Stimulated activated CD8-positive, alpha-beta memory T cell treated with anti-CD3 and anti-CD28 coated beads, Interleukin-7, amount 100 ng/mL, for 48 hours (primary cell): ENCODE measurements around the gene MADCAM1.

Source experiments
- DNase-seq, 2 donors: peaks; one replicate each; pipeline ENCODE4 v3.0.0-alpha.2; 2020; ENCODE audit warnings: low read depth in 1 of 2; ENCODE audit errors: extremely low read depth in 1 of 2

MADCAM1 gene

DNA sequence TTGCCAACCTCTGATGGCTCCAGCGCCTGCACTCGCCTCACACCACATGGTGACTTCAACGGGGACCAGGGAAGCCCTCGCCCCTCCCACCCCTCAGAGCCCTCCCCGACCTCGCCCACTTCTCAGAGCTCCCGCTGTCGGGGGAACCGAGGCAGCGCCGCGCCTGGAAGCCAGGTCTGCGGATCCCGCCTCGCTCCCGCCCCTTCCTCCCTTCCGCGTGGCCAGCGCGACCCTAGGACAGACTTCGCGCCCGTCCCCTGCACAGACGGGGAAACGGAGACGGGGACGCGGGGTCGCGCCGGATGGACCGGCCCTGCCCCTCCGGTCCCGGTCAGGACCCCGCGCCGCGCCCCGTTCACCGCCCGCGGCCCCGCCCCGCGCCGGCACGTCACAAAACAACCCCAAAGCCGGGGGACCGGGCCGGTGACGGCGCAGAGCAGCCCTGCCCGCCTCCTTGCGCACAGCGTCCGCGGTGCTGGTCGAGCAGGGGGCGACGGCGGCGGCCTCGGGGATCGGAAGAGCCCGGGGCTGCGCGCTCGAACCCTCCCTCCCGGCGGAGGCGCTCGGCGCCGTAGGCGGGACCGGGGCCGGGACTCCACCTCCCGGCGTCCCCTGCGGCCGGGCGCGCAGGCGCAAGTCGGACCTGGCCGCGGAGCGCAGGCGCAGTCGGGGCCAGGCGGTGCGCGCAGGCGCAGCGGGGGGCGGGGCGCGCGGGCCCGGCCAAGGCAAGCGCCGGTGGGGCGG is 34.9 kb downstream of the MADCAM1 start:
- DNase-seq, result peak; percentile 77 to 84

DNA sequence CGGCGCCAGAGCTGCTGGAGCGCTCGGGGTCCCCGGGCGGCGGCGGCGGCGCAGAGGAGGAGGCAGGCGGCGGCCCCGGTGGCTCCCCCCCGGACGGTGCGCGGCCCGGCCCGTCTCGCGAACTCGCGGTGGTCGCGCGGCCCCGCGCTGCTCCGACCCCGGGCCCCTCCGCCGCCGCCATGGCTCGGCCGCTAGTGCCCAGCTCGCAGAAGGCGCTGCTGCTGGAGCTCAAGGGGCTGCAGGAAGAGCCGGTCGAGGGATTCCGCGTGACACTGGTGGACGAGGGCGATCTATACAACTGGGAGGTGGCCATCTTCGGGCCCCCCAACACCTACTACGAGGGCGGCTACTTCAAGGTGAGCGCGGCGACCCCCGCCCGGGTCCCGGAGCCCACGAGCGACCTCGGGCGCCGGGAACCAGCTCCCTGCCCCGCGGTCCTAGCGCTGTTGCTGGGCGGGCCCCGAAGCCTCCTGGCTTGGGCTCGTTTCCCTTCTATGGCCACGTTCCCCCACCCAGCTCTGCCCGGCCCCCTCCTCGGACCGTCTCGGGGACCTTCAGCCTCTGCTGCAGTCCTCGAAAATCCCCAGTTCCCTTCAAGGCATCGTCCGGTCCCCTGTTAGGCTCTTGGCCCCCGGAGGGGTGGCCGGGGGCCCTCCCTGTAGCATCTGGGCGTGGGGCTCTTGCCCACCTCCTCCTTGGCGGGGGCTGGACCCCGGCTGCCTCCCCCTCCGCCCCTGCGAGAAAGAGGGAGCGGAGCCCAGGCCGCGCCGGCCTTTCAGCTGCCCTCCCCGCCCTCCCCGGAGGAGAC is 35.7 kb downstream of the MADCAM1 start, which contains the start of gene CDC34:
TSS of gene CDC34 (plus strand) at position 8 of the 808 bp plus-strand sequence. CDS start at position 180, 172 bp downstream.
- DNase-seq, result no peak

DNA sequence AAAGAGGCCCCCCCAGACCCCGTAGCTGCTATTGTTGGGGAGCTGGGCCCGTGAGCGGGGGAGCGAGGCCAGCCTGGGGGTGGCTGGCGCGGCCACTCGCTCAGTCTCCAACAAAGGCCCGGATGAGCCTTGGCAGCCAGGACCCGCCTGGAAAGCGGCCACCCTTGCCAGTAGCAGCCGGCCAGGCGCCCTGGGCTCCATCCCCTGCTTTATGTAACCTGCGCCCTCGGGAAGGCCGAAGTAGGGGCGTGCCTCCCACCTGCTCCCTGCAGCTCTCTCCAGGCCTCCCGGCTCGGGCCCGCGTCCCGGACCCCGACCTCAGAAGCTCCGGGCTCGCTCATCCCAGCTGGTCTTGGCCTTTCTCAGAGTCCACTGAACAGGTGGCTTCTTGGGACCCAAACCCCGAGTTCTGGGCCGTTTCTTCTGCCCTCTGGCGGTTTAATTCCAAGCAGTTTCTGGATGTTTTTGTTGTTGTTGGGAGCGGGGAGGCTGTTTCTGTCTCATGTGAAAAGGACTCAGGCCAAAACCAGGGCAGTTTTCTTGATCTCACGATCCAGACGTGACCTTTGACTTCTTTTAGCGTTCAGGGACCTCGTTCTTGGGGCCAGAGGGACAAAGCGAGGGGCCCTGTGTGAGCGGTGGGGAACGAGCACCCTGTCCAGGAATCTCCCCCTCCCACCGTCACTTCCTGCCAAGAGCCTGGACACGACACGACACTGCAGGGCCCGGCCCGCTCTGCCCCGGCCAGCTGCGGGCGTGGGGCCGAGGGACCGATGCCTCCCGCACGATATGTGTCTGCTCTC is 36.5 kb downstream of the MADCAM1 start:
- DNase-seq, result no peak

DNA sequence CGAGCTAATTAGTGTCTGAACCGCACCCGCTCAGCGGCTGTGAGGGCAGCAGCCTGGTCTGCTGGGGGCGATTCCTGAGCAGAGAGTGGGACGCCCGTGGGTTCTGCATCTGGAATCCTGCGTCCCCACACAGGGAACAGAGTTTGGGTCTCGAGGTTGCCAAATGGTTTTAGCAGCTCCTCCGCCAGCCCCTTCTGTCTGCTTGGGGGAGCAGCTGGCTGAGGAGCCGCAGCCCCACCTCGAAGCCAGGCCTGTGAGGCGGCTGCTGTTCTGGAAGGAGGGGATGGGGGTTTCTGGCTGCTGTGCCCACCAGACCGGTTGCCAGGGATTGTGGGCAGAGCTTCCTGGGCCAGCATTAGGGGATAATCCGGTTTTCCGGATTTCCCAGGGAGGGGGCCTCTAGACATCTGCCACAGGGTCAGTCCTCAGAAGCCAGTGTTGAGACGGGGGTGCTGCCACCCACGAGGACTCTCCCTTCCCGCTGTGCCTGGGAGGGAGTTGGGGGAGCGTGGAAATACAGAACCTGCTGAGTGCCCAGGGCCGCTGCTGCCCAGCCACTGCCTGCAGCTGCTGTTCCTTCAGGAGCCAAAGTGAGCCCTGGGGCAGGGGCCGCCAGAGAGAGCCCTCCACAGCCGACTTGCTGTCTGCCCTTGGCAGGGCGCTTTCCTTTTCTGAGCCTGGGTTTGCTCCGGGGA is 37.2 kb downstream of the MADCAM1 start:
- DNase-seq, result no peak

DNA sequence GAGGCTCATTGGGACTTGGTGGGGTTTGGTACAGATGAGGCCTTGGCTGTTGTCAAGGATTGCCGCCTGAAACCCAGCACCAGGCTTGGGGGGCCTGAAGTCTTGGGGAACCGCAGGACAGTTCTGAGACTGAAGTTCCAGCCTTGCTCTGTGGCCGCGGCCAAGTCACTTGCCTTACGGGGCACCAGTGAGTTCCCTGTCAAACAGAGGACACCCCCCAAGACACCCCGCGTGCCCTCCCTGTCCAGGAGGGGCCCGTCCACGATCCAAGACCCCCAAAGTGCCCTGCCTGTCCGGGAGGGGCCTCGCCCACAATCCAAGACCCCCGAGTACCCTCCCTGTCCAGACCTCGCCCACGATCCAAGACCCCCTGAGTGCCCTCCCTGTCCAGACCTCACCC is 37.8 kb downstream of the MADCAM1 start:
- no peak for DNase-seq

DNA sequence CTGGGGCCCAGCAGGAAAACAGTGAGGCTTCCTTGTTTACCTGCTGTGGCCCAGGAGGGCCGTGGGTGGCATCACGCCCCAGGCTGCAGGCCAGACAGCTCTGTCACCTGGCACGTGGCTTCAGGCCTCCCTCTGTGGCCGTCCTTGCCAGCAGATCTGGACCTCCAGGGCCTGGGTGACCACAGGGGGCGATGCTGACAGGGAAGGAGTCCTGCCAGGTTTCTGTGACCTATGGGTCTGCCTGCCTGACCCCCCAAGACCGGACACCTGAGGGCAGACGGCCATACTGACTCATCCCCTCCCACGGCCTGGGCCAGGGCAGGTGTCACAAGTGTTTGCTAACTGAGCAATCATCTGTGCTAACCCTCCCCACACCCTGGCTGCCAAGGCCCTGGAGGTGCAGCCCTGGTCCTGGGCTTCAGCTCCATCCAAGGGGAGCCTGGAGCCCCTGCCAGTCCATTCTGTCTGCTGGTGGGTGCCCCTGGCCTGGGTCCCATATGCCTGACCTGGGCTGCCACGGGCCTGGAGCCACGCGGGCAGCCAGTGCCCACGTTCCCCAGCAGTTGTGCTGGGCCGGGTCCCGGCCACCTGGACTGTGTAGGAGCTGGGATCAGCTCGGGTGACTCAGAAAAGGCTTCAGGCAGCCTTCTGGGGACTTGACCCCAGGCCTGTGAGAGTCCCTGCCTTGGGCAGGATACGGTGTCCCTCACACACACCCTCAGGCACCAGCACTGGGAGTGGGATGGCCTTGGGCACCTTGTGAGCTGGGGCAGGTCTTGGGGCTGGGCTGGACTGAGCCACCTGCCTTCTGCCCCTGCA is 38.9 kb downstream of the MADCAM1 start:
- no peak for DNase-seq

DNA sequence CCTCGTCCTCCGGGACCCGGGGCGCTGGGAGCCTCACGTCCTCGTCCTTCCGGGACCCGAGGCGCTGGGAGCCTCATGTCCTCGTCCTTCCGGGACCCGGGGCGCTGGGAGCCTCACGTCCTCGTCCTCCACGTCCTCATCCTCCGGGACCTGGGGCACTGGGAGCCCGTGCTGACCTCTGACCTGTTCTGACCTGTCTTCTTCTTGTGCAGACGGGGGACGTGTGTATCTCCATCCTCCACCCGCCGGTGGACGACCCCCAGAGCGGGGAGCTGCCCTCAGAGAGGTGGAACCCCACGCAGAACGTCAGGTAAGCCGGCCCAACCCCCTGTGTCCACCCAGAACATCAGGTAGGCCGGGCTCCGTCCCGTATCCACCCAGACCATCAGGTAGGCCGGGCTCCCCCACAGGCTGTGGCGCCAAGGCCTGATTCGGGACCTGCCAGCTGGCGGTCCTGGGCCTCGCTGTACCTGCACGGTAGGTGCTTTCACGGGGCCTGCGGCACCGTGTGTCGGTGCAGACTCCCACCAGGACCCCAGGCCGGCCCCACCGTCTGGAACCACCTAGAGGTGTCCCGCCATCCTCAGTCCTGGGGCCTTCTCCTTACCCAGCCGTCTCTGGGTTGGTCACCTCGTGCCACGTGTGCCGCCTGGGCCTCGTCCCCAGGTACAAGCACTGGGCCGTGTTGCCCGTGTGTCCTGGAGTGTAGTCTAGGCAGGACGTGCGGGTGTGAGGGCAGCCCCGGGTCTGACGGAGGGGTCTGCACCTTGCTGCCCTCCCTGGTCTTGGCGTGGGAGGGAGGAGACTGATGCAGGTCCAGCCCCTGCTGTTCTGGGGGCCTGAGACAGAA is 40.0 kb downstream of the MADCAM1 start:
- no peak for DNase-seq

DNA sequence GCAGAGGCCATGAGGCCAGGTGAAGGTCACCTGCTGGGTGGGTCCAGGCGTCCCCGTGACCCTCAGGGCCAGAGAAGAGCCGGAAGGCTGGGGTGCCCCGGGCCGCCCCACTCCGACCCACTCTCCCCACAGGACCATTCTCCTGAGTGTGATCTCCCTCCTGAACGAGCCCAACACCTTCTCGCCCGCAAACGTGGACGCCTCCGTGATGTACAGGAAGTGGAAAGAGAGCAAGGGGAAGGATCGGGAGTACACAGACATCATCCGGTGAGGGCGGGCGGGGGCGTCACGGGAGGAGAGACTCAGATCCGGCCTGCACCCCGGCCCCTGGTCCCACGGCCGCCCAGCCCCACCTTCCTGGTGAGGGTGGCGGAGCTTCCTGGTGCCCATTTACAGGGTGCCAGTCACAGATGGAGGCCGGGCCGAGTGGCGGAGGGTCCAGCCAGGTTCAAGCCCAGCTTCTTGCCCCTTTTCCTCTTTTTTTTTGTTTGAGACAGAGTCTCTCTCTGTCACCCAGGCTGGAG is 40.7 kb downstream of the MADCAM1 start:
- DNase-seq, result no peak

DNA sequence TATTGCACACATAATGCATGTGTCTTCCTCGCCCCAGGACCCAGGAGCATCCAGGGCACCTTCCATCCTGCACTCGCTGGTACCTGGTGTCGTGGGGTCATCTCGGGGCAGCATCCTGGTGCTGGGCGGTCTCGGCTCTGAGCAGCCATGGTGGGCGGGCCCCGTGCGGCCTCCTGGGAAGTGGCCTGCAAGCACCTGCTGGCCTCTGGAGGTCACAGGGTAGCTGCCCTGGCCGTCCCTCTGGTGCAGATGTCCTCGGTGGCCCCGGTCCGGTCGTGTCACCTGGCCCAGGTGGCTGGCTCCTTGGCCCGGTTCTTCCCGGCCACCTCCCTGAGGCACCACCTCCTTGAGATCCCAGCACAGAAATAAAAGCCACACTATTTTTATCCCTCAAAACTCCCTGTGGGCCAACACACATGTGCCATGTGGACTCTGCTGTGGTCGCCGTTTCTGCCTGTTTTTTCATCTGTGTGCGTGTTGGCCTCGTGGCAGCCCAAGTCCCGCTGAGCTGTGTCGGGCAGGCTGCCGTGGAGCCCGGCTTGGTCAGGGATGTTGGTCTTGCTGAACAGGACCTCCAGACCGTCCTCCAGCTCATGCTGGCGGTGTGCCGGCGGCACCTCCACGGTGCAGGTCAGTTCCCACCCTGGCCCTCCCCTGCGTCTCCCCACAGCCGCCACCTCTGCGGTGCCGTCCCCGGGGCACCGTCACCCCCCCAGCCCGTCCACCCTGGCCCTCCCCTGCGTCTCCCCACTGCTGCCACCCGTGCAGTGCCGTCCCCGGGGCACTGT is 42.5 kb downstream of the MADCAM1 start:
- no peak for DNase-seq

DNA sequence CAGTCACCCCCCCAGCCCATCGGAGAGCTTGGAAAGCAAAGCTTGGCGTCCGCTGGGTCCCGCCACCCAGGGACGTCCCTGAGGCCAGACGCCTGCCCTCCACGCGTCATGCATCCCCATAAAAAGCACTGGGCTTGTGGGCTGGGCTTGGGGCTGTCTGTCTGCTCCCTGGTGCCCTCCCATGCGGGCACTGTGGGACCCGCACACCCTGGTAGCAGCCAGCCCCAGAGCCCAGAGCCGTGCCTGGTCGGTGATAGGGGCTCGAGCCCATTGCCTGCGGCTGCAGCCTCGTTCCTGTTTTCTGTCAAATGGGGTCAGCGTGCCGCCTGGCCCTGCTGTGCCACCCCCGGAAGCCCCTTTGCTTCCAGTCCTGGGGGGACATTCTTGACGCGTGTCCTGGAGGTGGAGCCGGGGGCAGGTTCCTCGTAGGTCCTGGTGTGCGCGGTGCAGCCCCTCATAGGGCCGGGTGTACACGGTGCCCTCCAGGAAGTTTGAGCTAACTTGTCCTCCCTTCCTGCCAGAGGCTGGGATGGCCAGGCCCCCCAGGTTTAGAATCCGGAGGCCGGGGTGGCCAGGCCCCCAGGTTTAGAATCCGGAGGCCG is 43.2 kb downstream of the MADCAM1 start:
- no peak for DNase-seq

DNA sequence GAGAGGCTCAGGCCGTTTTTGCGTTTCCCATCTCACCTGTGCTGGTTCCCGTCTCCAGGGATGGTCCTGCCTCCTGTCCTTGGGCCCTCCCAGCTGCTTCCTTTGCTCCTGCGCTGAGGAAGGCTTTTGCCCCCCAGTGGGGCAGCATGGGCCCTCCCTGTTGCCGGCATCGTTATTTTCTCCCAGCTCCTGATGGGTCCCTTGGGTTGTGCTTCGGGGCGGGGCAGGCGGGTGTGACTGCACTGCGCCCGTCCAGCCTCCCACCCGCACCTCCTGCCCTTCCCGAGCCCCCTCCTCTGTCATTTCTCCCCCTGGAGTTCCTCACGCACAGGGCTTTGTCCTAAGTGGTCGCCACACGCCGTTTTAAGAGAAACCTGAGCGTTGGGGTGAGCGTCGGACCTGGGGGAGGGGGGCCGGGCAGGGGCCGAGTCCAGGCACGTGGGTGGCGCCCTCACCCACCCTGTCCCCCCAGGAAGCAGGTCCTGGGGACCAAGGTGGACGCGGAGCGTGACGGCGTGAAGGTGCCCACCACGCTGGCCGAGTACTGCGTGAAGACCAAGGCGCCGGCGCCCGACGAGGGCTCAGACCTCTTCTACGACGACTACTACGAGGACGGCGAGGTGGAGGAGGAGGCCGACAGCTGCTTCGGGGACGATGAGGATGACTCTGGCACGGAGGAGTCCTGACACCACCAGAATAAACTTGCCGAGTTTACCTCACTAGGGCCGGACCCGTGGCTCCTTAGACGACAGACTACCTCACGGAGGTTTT is 44.8 kb downstream of the MADCAM1 start:
- no peak for DNase-seq

DNA sequence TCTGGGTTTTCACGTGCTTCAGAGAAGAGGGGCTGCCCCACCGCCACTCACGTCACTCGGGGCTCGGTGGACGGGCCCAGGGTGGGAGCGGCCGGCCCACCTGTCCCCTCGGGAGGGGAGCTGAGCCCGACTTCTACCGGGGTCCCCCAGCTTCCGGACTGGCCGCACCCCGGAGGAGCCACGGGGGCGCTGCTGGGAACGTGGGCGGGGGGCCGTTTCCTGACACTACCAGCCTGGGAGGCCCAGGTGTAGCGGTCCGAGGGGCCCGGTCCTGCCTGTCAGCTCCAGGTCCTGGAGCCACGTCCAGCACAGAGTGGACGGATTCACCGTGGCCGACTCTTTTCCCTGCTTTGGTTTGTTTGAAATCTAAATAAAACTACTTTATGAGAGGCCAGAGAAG is 45.4 kb downstream of the MADCAM1 start:
- DNase-seq, result no peak

DNA sequence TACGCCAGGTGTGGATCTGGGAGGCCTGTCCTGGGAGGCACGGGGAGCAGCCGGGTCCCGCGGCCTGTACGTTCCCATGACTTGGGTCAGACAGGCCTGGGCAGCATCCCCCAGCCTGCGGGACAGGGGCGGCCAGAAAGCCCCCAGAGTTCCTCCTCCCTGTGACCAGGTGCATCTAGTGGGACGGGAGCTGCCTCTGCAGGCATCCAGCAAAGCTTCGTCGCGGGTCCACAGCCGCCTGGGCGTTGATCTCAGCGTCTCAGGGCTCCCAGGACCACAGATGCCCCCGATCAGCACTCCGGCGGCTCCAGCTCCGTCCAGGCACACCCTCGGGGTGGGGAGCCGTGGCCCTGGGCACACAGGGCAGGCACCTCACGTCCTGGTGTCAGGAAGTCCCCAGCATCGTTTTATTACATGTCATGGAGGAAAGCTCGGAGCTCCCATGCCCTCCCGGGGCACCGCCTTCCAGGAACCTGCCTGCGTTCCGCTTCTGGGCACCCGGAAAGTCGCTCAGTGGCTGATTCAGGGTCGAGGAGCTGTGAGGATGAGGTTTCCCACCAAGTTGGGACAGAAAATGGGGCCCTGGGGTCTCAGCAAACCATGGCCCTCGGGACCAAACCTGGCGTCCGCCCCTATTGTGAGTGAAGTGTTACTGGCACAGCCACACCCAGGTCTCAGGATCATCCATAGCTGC is 46.0 kb downstream of the MADCAM1 start:
- DNase-seq, result no peak

DNA sequence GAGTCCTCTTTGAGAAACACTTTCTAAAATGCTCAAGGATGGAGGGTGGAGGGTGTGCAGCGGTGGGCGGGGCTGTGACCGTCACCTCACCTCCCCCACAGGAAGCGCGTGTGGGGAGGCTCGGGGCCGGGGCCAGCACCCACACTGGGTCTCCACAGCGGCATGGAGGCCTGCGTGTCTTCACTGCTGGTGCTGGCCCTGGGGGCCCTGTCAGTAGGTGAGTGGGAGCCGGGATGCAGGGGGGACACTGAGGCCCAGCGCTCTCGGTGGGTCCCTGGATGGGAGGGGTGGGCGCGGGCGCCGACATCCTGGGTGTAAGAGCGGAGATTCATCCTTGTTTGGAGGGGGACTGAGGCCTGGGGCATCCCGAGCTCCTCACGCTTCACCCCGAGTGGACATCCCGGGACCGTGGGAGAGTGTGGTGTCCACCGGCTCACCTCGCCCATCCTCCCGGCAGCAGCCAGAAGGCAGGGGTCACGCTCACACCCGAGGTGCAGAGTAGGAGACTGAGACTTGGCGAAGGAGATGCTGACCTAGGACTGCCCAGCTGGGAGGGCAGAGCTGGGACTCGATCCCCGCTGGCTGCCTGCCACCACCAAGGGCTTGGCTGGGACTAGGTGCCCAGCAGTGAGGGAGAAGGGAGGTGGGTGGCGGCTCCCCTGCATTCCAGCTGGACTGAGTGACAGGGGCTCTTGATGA is 47.8 kb downstream of the MADCAM1 start, which contains the start of gene GZMM:
TSS of gene GZMM (plus strand) at position 144 of the 699 bp plus-strand sequence. CDS start at position 163, 19 bp downstream.
- DNase-seq, result peak; percentile 60

DNA sequence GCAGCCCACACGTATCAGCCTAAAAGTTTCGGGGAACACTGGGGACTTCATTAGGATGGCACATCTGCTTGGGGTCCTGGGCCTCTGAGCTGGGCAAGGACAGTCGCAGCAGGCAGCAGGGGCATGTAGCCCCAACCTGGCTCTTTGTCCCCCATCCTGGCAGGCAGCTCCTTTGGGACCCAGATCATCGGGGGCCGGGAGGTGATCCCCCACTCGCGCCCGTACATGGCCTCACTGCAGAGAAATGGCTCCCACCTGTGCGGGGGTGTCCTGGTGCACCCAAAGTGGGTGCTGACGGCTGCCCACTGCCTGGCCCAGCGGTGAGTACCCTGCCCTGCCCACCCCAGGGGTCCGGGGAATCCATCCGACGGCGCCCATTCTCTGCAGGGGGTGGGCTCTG is 50.8 kb downstream of the MADCAM1 start:
- no peak for DNase-seq
